Gastroesophageal sphincter (tissue), 4 donors: Measurements from ENCODE around the gene FZD1. TPM values are rescaled to one million over a fixed set of nuclear protein-coding genes. Genes with fewer than 3 reads are reported as not detected.

ENCODE experiments used
- ATAC-seq: fragments of 150-250 bp; one replicate; pipeline ENCODE4 v1.9.1; 2016; ENCODE audit warnings: mild to moderate bottlenecking, moderate library complexity
- H3K27ac ChIP-seq, 4 donors: fragments of 200-600 bp; sonication (generic) in 3 of 4; 1 replicate in 3 of 4; 2 replicates in 1 of 4; pipeline ENCODE4 v1.5.1; 2016 to 2019
- H3K27me3 ChIP-seq: fragments of 200-600 bp; sonication (generic); one replicate; pipeline ENCODE4 v1.5.1; 2019
- H3K36me3 ChIP-seq, 2 donors: fragments of 200-600 bp; sonication (generic); one replicate each; pipeline ENCODE4 v1.5.1; 2019; ENCODE audit warnings: control low read depth in 1 of 2
- H3K4me1 ChIP-seq, 3 donors: fragments of 200-600 bp; sonication (generic); 1 replicate in 2 of 3; 2 replicates in 1 of 3; pipeline ENCODE4 v1.5.1; 2016 to 2019; ENCODE audit warnings: control low read depth in 2 of 3
- H3K4me3 ChIP-seq, 2 donors: fragments of 200-600 bp; sonication (generic); one replicate each; pipeline ENCODE4 v1.5.1; 2019; ENCODE audit warnings: mild to moderate bottlenecking in 1 of 2, moderate library complexity in 1 of 2
- H3K9me3 ChIP-seq, 3 donors: fragments of 200-600 bp; sonication (generic); one replicate each; pipeline ENCODE4 v1.5.1; 2017 to 2019; ENCODE audit warnings: control low read depth in 2 of 3
- CTCF ChIP-seq, 4 experiments: fragments of 200-600 bp in 2 of 4; fragments of 450-650 bp in 2 of 4; sonication (generic) in 1 of 4; IDR thresholded peaks; one replicate each; pipeline ENCODE4 v1.5.1; 2017 to 2019; ENCODE audit warnings: antibody characterized with exemption in 4 of 4, mild to moderate bottlenecking in 2 of 4, moderate library complexity in 2 of 4
- EP300 ChIP-seq: sonication (generic); formaldehyde crosslinking; IDR thresholded peaks from one replicate; pipeline ENCODE4 v1.6.1; 2017; ENCODE audit warnings: antibody characterized with exemption, mild to moderate bottlenecking
- POLR2A ChIP-seq, 2 donors: fragments of 450-650 bp; IDR thresholded peaks; one replicate each; pipeline ENCODE4 v1.6.1; 2017; ENCODE audit warnings: antibody characterized with exemption in 2 of 2, mild to moderate bottlenecking in 2 of 2, moderate library complexity in 1 of 2
- POLR2AphosphoS5 ChIP-seq: sonication (generic); formaldehyde crosslinking; IDR thresholded peaks from one replicate; pipeline ENCODE4 v1.6.1; 2017; ENCODE audit warnings: antibody characterized with exemption
- WGBS, 2 donors: methylation state at CpG; one replicate each; pipeline ENCODE4 v1.1.5; 2018; ENCODE audit warnings: low coverage in 1 of 2; 5-methylcytosine and 5-hydroxymethylcytosine counted together
- total RNA-seq, 4 donors: library from RNA; depleted of rRNA; stranded (reverse); fragments of >200 nt; gene quantifications; one replicate each; pipeline ENCODE4 v1.1.0, GENCODE V29; 2016

FZD1 gene
- total RNA-seq, 4 donors from 2014 or later, result 12.3 to 19.5 (median 17.3) TPM

- Histone ChIP-seq H3K27me3 (no peaks in the 10 kb centered on the region), H3K9me3 (no peaks in the 10 kb centered on the region), H3K4me1 (no peaks in the 10 kb centered on the region), H3K4me3 (no peak overlapping the region), H3K36me3 (no peaks in the 10 kb centered on the region), H3K27ac (no peak overlapping the region)
- 17 to 56% methylated on average over 1 to 2 of the region's 2 CpGs for WGBS, 2 donors
- TF ChIP-seq POLR2AphosphoS5, result no peak
- no peak for TF ChIP-seq EP300
- TF ChIP-seq POLR2A (IDR thresholded peaks at IDR 0.05), result no peak
- TF ChIP-seq CTCF (IDR thresholded peaks at IDR 0.05), result no peak
- no peak for ATAC-seq
Observed at GRCh38 chr7:91248996-91249395, 15.2 kb upstream of the FZD1 start.

- no peak for ATAC-seq
Observed at GRCh38 chr7:91249506-91250233, 14.6 kb upstream of the FZD1 start.

GRCh38 chr7:91250706-91251105 is 13.5 kb upstream of the FZD1 start:
- no peak overlapping the region for H3K4me3 ChIP-seq
- no peak overlapping the region for H3K27ac ChIP-seq
- TF ChIP-seq EP300 (no peak), POLR2A (IDR thresholded peaks at IDR 0.05) (no peak), CTCF (IDR thresholded peaks at IDR 0.05) (no peak), POLR2AphosphoS5 (no peak)
- ATAC-seq, result no peak
- H3K9me3 ChIP-seq, result peaks cover 0 to 1% (median 0%) of the 10 kb centered on the region in 3 donors
- no peaks in the 10 kb centered on the region for H3K27me3 ChIP-seq
- WGBS, 2 donors, result 100% methylated on average over 3 of the region's 4 CpGs; no CpG with 5 or more reads in 1 of the 2 donors
- H3K36me3 ChIP-seq, result no peaks in the 10 kb centered on the region
- H3K4me1 ChIP-seq, result no peaks in the 10 kb centered on the region

More at GRCh38 chr7:91249506-91250233, 14.6 kb upstream of the FZD1 start:
- no peak overlapping the region for H3K27ac ChIP-seq
- H3K36me3 ChIP-seq, result no peaks in the 10 kb centered on the region
- H3K4me3 ChIP-seq, result no peak overlapping the region
- H3K27me3 ChIP-seq, result no peaks in the 10 kb centered on the region
- no peaks in the 10 kb centered on the region for H3K9me3 ChIP-seq
- WGBS, 2 donors, result 49 to 75% methylated on average over 2 to 3 of the region's 4 CpGs
- TF ChIP-seq CTCF (IDR thresholded peaks at IDR 0.05) (no peak), POLR2AphosphoS5 (no peak), POLR2A (IDR thresholded peaks at IDR 0.05) (no peak), EP300 (no peak)
- H3K4me1 ChIP-seq, result no peaks in the 10 kb centered on the region

GRCh38 chr7:91251877-91252276 is 12.4 kb upstream of the FZD1 start:
- no peak for ATAC-seq
- WGBS, 2 donors, result 83 to 93% methylated on average over 3 of the region's 3 CpGs
- Histone ChIP-seq H3K4me3 (no peak overlapping the region), H3K4me1 (no peaks in the 10 kb centered on the region), H3K36me3 (no peaks in the 10 kb centered on the region), H3K27ac (no peak overlapping the region), H3K27me3 (no peaks in the 10 kb centered on the region), H3K9me3 (peaks cover 0 to 13% (median 0%) of the 10 kb centered on the region in 3 donors)
- no peak for TF ChIP-seq EP300
- TF ChIP-seq POLR2AphosphoS5, result no peak
- TF ChIP-seq POLR2A (IDR thresholded peaks at IDR 0.05), result no peak
- TF ChIP-seq CTCF (IDR thresholded peaks at IDR 0.05), result no peak
